Neural cell (in vitro differentiated cells): ENCODE data around the gene ASPSCR1. TPM values are rescaled to one million over a fixed set of nuclear protein-coding genes. Genes with fewer than 3 reads are reported as not detected.

Source experiments
- H2AFZ ChIP-seq: fragments of 200-600, 300-800 bp; sonication (generic), shearing (Covaris generic); 2 replicates; pipeline ENCODE4 v1.6.0; 2014; ENCODE audit warnings: low read depth, mild to moderate bottlenecking, antibody characterized with exemption, low read length, moderate library complexity
- H3F3A ChIP-seq: fragments of 200-600 bp; shearing (Covaris generic); 2 replicates; pipeline ENCODE4 v1.6.1; 2016; ENCODE audit warnings: mild to moderate bottlenecking, moderate library complexity, mixed read lengths, antibody characterized with exemption, low read length; ENCODE audit not compliant: insufficient read depth, poor library complexity, severe bottlenecking
- H3K27ac ChIP-seq: fragments of 200-600, 300-800 bp; sonication (generic), shearing (Covaris generic); 2 replicates; pipeline ENCODE4 v1.5.1; 2014; ENCODE audit warnings: mild to moderate bottlenecking, low read length, moderate library complexity
- H3K27me3 ChIP-seq: fragments of 300-800, 200-600 bp; sonication (generic), shearing (Covaris generic); 2 replicates; pipeline ENCODE4 v1.6.0; 2014; ENCODE audit warnings: mild to moderate bottlenecking, low read depth, low read length, moderate library complexity; ENCODE audit not compliant: insufficient read depth
- H3K36me3 ChIP-seq: fragments of 300-800, 200-600 bp; sonication (generic), shearing (Covaris generic); 2 replicates; pipeline ENCODE4 v1.5.1; 2014; ENCODE audit warnings: mild to moderate bottlenecking, antibody characterized with exemption, low read length, moderate library complexity; ENCODE audit not compliant: insufficient read depth
- H3K4me2 ChIP-seq: fragments of 300-800, 200-600 bp; sonication (generic), shearing (Covaris generic); 2 replicates; pipeline ENCODE4 v1.6.0; 2014; ENCODE audit warnings: mild to moderate bottlenecking, low read length
- H3K4me3 ChIP-seq: fragments of 300-800, 200-600 bp; sonication (generic), shearing (Covaris generic); 2 replicates; pipeline ENCODE4 v1.5.1; 2014; ENCODE audit warnings: mild to moderate bottlenecking, low read length, moderate library complexity
- H3K79me2 ChIP-seq: fragments of 200-600 bp; shearing (Covaris generic); replicated peaks from 2 replicates; pipeline ENCODE4 v1.6.0; 2014; ENCODE audit warnings: mild to moderate bottlenecking, low read length, moderate library complexity; ENCODE audit not compliant: insufficient read depth
- H3K9ac ChIP-seq: fragments of 300-800, 200-600 bp; sonication (generic), shearing (Covaris generic); 2 replicates; pipeline ENCODE4 v1.6.1; 2016; ENCODE audit warnings: mild to moderate bottlenecking, low read length, mixed read lengths
- H3K9me2 ChIP-seq: fragments of 200-600 bp; shearing (Covaris generic); 2 replicates; pipeline ENCODE4 v1.6.1; 2016; ENCODE audit warnings: mild to moderate bottlenecking, low read length, mixed read lengths; ENCODE audit not compliant: insufficient read depth
- H3K9me3 ChIP-seq: fragments of 200-600, 300-800 bp; sonication (generic), shearing (Covaris generic); 2 replicates; pipeline ENCODE4 v1.6.1; 2016; ENCODE audit warnings: mild to moderate bottlenecking, mixed run types, low read length, moderate library complexity, mixed read lengths
- H4K20me1 ChIP-seq: fragments of 200-600 bp; shearing (Covaris generic); 2 replicates; pipeline ENCODE4 v1.6.1; 2016; ENCODE audit warnings: mild to moderate bottlenecking, mixed run types; ENCODE audit not compliant: insufficient read depth
- CTCF ChIP-seq: fragments of 450-650 bp; IDR thresholded peaks from 2 replicates; pipeline ENCODE4 v1.5.1; 2014; ENCODE audit warnings: antibody characterized with exemption, mild to moderate bottlenecking, moderate library complexity; ENCODE audit not compliant: poor library complexity, severe bottlenecking
- EP300 ChIP-seq: fragments of 450-650 bp; conservative IDR thresholded peaks from 2 replicates; pipeline ENCODE4 v1.6.1; 2014; ENCODE audit warnings: antibody characterized with exemption, mild to moderate bottlenecking, moderate library complexity; ENCODE audit not compliant: poor library complexity, severe bottlenecking
- EZH2 ChIP-seq: fragments of 200-600, 300-800 bp; shearing (Covaris generic), sonication (generic); IDR thresholded peaks from 2 replicates; pipeline ENCODE4 v1.6.1; 2014; ENCODE audit warnings: antibody characterized with exemption, low read length, borderline replicate concordance, mild to moderate bottlenecking; ENCODE audit not compliant: insufficient read depth, poor library complexity, severe bottlenecking
- MXI1 ChIP-seq: fragments of 450-650 bp; conservative IDR thresholded peaks from 2 replicates; pipeline ENCODE4 v1.6.1; 2014; ENCODE audit warnings: antibody characterized with exemption, mild to moderate bottlenecking; ENCODE audit not compliant: poor library complexity, severe bottlenecking
- POLR2AphosphoS5 ChIP-seq: IDR thresholded peaks from 2 replicates; pipeline ENCODE4 v1.6.1; 2012
- RAD21 ChIP-seq: fragments of 450-650 bp; conservative IDR thresholded peaks from 2 replicates; pipeline ENCODE4 v1.6.1; 2014; ENCODE audit warnings: antibody characterized with exemption, mild to moderate bottlenecking, moderate library complexity
- SMC3 ChIP-seq: fragments of 450-650 bp; conservative IDR thresholded peaks from 2 replicates; pipeline ENCODE4 v1.6.1; 2014; ENCODE audit warnings: antibody characterized with exemption, mild to moderate bottlenecking, moderate library complexity; ENCODE audit not compliant: poor library complexity
- TAF1 ChIP-seq: IDR thresholded peaks from 2 replicates; pipeline ENCODE4 v1.6.1; 2012; ENCODE audit warnings: low read depth
- polyA plus RNA-seq: library from polyadenylated mRNA; depleted of rRNA; stranded (reverse); fragments of >200 nt; gene quantifications from 2 replicates; pipeline ENCODE4 v1.2.3, GENCODE V29; 2014
- TF ChIP-seq, protein P1 (sequence below): IDR thresholded peaks from 2 replicates; pipeline ENCODE4 v1.6.1; 2012; ENCODE audit warnings: borderline replicate concordance

The ASPSCR1 gene
- polyA plus RNA-seq, 1 donor from 2014 or later, result 28.0 TPM

DNA sequence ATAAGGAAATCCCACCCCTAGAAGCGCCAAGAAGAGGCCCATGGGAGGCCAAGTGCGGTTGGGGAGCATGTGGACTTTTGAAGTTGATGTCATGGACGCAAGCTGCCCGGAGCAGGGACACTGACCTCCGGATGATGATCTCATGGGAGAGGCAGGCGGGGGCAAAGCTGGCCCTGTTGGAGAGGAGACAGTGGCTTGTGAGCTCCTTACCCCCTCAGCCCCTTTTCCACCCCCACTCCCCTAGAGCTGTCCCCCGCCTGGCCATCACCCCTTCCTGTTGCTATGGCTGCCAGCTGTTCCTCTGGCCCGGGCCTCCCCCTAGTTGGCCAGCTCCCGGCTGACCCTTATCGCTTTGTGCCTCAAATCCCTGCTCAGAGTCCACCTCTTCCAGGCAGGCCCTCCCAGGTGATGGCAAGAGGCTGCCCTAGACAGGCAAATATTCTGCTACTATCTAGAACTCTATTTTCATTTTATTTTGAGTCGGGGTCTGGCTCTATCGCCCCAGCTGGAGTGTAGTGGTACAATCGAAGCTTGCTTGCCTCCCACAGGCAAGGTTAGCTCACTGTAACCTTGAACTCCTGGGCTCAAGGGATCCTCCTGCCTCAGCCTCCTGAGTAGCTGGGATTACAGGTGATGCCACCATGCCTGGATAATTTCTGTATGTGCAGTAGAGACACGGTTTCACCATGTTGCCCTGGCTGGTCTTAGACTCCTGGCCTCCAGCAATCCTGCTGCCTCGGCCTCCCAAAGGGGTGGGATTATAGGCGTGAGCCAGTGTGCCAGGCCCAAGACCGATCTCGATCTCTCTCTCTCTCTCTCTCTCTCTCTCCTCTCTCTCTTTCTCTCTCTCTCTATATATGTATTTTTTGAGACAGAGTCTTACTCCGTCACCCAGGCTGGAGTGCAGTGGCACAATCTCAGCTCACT is 23.0 kb upstream of the ASPSCR1 start:
- Histone ChIP-seq H3K27ac (no peak overlapping the region), H3K9me2 (no peaks in the 10 kb centered on the region), H4K20me1 (no peaks in the 10 kb centered on the region), H3K9ac (no peak overlapping the region), H3K4me2 (no peak overlapping the region), H3K36me3 (no peaks in the 10 kb centered on the region), H3K27me3 (peaks cover 24% of the 10 kb centered on the region), H3K79me2 (no peaks in the 10 kb centered on the region), H3K4me3 (no peak overlapping the region), H3K9me3 (no peaks in the 10 kb centered on the region), H3F3A (no peaks in the 10 kb centered on the region), H2AFZ (no peak overlapping the region)
- TF ChIP-seq TAF1, result no peak
- TF ChIP-seq RAD21, result no peak
- TF ChIP-seq POLR2AphosphoS5, result no peak
- TF ChIP-seq SMC3, result no peak
- TF ChIP-seq MXI1, result no peak

DNA sequence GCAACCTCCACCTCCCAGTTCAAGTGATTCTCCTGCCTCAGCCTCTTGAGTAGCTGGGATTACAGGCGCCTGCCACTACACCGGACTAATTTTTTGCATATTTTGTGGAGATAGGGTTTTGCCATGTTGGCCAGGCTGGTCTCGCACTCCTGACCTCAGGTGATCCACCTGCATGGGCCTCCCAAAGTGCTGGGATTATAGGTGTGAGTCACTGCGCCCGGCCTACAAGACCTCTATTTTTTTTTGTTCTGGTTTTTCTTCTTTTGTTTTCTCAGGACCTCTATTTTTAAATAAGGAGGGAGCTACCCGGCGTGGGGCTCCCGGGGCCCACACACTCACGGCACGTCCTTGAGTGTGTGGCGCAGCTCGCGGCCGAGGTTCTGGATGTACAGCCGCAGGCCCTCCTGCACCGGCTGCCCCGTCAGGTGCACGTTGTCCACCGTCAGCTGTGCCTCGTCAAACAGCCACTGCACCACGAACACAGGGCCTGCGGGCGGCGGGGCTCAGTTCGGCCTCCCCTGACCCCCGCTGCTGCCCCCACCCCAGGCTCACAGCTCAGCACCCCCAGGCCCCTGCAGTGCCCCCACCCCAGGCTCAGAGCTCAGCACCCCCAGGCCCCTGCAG is 22.3 kb upstream of the ASPSCR1 start:
- Histone ChIP-seq H3K9ac (no peak overlapping the region), H4K20me1 (no peaks in the 10 kb centered on the region), H3F3A (no peaks in the 10 kb centered on the region), H3K27me3 (peaks cover 30% of the 10 kb centered on the region), H3K27ac (no peak overlapping the region), H3K4me2 (no peak overlapping the region), H3K9me2 (no peaks in the 10 kb centered on the region), H2AFZ (no peak overlapping the region), H3K9me3 (no peaks in the 10 kb centered on the region), H3K36me3 (no peaks in the 10 kb centered on the region), H3K4me3 (no peak overlapping the region), H3K79me2 (no peaks in the 10 kb centered on the region)
- TF ChIP-seq POLR2AphosphoS5 (no peak), SMC3 (no peak), MXI1 (no peak), TAF1 (no peak), CTCF (no peak), EZH2 (no peak), EP300 (no peak), RAD21 (no peak)
- TF ChIP-seq, protein P1, sequence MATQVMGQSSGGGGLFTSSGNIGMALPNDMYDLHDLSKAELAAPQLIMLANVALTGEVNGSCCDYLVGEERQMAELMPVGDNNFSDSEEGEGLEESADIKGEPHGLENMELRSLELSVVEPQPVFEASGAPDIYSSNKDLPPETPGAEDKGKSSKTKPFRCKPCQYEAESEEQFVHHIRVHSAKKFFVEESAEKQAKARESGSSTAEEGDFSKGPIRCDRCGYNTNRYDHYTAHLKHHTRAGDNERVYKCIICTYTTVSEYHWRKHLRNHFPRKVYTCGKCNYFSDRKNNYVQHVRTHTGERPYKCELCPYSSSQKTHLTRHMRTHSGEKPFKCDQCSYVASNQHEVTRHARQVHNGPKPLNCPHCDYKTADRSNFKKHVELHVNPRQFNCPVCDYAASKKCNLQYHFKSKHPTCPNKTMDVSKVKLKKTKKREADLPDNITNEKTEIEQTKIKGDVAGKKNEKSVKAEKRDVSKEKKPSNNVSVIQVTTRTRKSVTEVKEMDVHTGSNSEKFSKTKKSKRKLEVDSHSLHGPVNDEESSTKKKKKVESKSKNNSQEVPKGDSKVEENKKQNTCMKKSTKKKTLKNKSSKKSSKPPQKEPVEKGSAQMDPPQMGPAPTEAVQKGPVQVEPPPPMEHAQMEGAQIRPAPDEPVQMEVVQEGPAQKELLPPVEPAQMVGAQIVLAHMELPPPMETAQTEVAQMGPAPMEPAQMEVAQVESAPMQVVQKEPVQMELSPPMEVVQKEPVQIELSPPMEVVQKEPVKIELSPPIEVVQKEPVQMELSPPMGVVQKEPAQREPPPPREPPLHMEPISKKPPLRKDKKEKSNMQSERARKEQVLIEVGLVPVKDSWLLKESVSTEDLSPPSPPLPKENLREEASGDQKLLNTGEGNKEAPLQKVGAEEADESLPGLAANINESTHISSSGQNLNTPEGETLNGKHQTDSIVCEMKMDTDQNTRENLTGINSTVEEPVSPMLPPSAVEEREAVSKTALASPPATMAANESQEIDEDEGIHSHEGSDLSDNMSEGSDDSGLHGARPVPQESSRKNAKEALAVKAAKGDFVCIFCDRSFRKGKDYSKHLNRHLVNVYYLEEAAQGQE, result no peak
